Naive thymus-derived CD4-positive, alpha-beta T cell (primary cell): Measurements from ENCODE around the gene TGFBRAP1. TPM values are rescaled to one million over a fixed set of nuclear protein-coding genes. Genes with fewer than 3 reads are reported as not detected.

Experiments
- ATAC-seq: fragments of 150-1000 bp; cut with Tn5 transposase; 2 replicates; pipeline ENCODE4 v1.10.0; 2021; ENCODE audit warnings: mild to moderate bottlenecking, moderate library complexity
- CTCF ChIA-PET: fragments of 350-600 bp; sonication (Branson Sonifier 250); formaldehyde crosslinking; loops from one replicate; lab custom pipeline; 2021; ENCODE audit warnings: antibody characterized with exemption; lab: Charles Lee
- POLR2A ChIA-PET: fragments of 350-600 bp; sonication (Branson Sonifier 250); formaldehyde crosslinking; loops from one replicate; lab custom pipeline; 2021; ENCODE audit warnings: antibody characterized with exemption, inconsistent platforms; lab: Charles Lee
- DNase-seq, 9 donors: peaks; one replicate each; pipeline versions ENCODE4 v3.0.0 to v3.0.0-alpha.2; 2020 to 2022; ENCODE audit warnings: mixed read lengths in 1 of 9
- H3K27ac ChIP-seq: one replicate; pipeline ENCODE4 v1.7.0; 2013; ENCODE audit warnings: mild to moderate bottlenecking, low read depth, low read length, moderate library complexity
- H3K27me3 ChIP-seq, 2 donors: one replicate each; pipeline ENCODE4 v1.7.0; 2013; ENCODE audit warnings: low read length in 2 of 2, mild to moderate bottlenecking in 2 of 2, moderate library complexity in 2 of 2; ENCODE audit not compliant: control insufficient read depth in 2 of 2, insufficient read depth in 2 of 2
- H3K36me3 ChIP-seq, 3 experiments: 1 replicate in 2 of 3; 2 replicates in 1 of 3; pipeline ENCODE4 v1.7.0; 2013; ENCODE audit warnings: low read length in 3 of 3, mild to moderate bottlenecking in 3 of 3, moderate library complexity in 1 of 3; ENCODE audit not compliant: insufficient read depth in 3 of 3, control insufficient read depth in 2 of 3
- H3K4me1 ChIP-seq, 2 donors: one replicate each; pipeline ENCODE4 v1.7.0; 2013; ENCODE audit warnings: low read length in 2 of 2, mild to moderate bottlenecking in 2 of 2, moderate library complexity in 1 of 2; ENCODE audit not compliant: control insufficient read depth in 2 of 2, insufficient read depth in 2 of 2
- H3K4me3 ChIP-seq: 2 replicates; pipeline ENCODE4 v1.7.0; 2013; ENCODE audit warnings: mild to moderate bottlenecking, low read length
- H3K9me3 ChIP-seq, 3 experiments: 1 replicate in 2 of 3; 2 replicates in 1 of 3; pipeline ENCODE4 v1.7.0; 2013; ENCODE audit warnings: low read length in 3 of 3; ENCODE audit not compliant: control insufficient read depth in 2 of 3
- H3K27ac Mint-ChIP-seq, 9 donors: one replicate each; pipeline ENCODE4 v1.8.0; 2020 to 2022; ENCODE audit warnings: mixed read lengths in 9 of 9, mild to moderate bottlenecking in 8 of 9, moderate library complexity in 5 of 9, inconsistent platforms in 2 of 9
- H3K27me3 Mint-ChIP-seq, 5 donors: one replicate each; pipeline ENCODE4 v1.8.0; 2021 to 2022; ENCODE audit warnings: mixed read lengths in 5 of 5, mild to moderate bottlenecking in 1 of 5
- H3K36me3 Mint-ChIP-seq, 5 donors: one replicate each; pipeline ENCODE4 v1.8.0; 2020 to 2022; ENCODE audit warnings: mixed read lengths in 5 of 5, mild to moderate bottlenecking in 3 of 5, inconsistent platforms in 1 of 5
- H3K4me1 Mint-ChIP-seq, 7 donors: one replicate each; pipeline ENCODE4 v1.8.0; 2020 to 2022; ENCODE audit warnings: mixed read lengths in 7 of 7, mild to moderate bottlenecking in 3 of 7, inconsistent platforms in 1 of 7
- H3K4me3 Mint-ChIP-seq, 10 donors: one replicate each; pipeline ENCODE4 v1.8.0; 2020 to 2022; ENCODE audit warnings: mild to moderate bottlenecking in 10 of 10, mixed read lengths in 10 of 10, moderate library complexity in 6 of 10, inconsistent platforms in 2 of 10
- H3K9me3 Mint-ChIP-seq, 11 donors: one replicate each; pipeline ENCODE4 v1.8.0; 2020 to 2022; ENCODE audit warnings: mixed read lengths in 11 of 11, mild to moderate bottlenecking in 4 of 11, inconsistent platforms in 1 of 11, moderate library complexity in 1 of 11
- intact Hi-C, 2 donors: fragments of 100-400 bp; cut with micrococcal nuclease; formaldehyde crosslinking; loops; one replicate each; pipeline ENCODE4 v1.15.1; 2023
- polyA plus RNA-seq, 2 donors: library from polyadenylated mRNA; unstranded; fragments of 300-500 nt; fragmentation: Illumina TruSeq; gene quantifications; one replicate each; pipeline ENCODE4 v1.2.3, GENCODE V29; 2021
- total RNA-seq, 6 experiments: library from RNA in 5 of 6; stranded (reverse) in 5 of 6; gene quantifications; 1 replicate in 5 of 6; 2 replicates in 1 of 6; pipeline ENCODE4 v1.2.3 and lab custom pipeline; 2021 to 2026

Gene TGFBRAP1
- total and polyA plus RNA-seq, 7 experiments from 2014 or later: 18.0 to 28.3 (median 21.6) TPM

- Mint-ChIP-seq H3K4me3 (peak within 1 kb of the TSS; percentile 89 to 100 (median 98)), H3K4me1 (peaks cover 20 to 44% (median 42%) of the 10 kb centered on the region in 7 donors), H3K27me3 (no peaks in the 10 kb centered on the region), H3K9me3 (peaks cover 0 to 2% (median 0%) of the 10 kb centered on the region in 11 donors), H3K36me3 (peaks cover 5 to 14% (median 10%) of the 10 kb centered on the region in 5 donors), H3K27ac (peak within 1 kb of the TSS; percentile 99 to 100 (median 100))
- H3K36me3 ChIP-seq: peaks cover 0 to 25% (median 0%) of the 10 kb centered on the region in 3 experiments
- H3K4me3 ChIP-seq: peak within 1 kb of the TSS; percentile 83
- intact Hi-C loops: loop anchor here (1.0 to 10.0 kb wide), 8 partner anchors 8 to 857 kb away; partner anchors contain the start of genes TGFBRAP1 (in 2 of the 2), UXS1 (in 2 of the 2), MRPS9 (in 1 of the 2) and NCK2 (in 1 of the 2)
- ATAC-seq (peak; percentile 94), DNase-seq (peak; percentile 81 to 94 (median 92))
- POLR2A ChIA-PET: interaction anchor here (1.1 to 2.4 kb wide), 4 partner anchors 9 to 401 kb away, joined by 3 to 16 read pairs (median 4); partner anchors contain the start of gene FHL2
- CTCF ChIA-PET: no interaction called here
- no peaks in the 10 kb centered on the region for H3K27me3 ChIP-seq
- H3K27ac ChIP-seq: peak within 1 kb of the TSS; percentile 99
- no peaks in the 10 kb centered on the region for H3K9me3 ChIP-seq
- peaks cover 18 to 22% of the 10 kb centered on the region in 2 donors for H3K4me1 ChIP-seq
These were observed 7.8 kb upstream of the TGFBRAP1 start, which contains the start of gene C2orf49 for GRCh38 chr2:105337122-105338019. Gene C2orf49, plus strand, starts transcription at chr2:105337540. Its CDS starts 48 bp downstream, at chr2:105337588.

GRCh38 chr2:105336786-105337121 is 7.2 kb upstream of the TGFBRAP1 start:
- CTCF ChIA-PET: no interaction called here
- H3K36me3 ChIP-seq: peaks cover 0 to 18% (median 0%) of the 10 kb centered on the region in 3 experiments
- ATAC-seq: no peak
- H3K9me3 ChIP-seq: no peaks in the 10 kb centered on the region
- H3K4me3 Mint-ChIP-seq: peak overlapping the region; percentile 89 to 100 (median 98)
- H3K27ac Mint-ChIP-seq: peak overlapping the region; percentile 99 to 100 (median 100)
- H3K27me3 Mint-ChIP-seq: no peaks in the 10 kb centered on the region
- H3K4me3 ChIP-seq: peak overlapping the region; percentile 83
- H3K9me3 Mint-ChIP-seq: peaks cover 0 to 2% (median 0%) of the 10 kb centered on the region in 11 donors
- POLR2A ChIA-PET: interaction anchor here (1.3 to 2.4 kb wide), 2 partner anchors 9 to 61 kb away, joined by 4 to 16 read pairs; partner anchors contain the start of gene FHL2
- H3K36me3 Mint-ChIP-seq: peaks cover 5 to 14% (median 8%) of the 10 kb centered on the region in 5 donors
- no peaks in the 10 kb centered on the region for H3K27me3 ChIP-seq
- H3K27ac ChIP-seq: peak overlapping the region; percentile 99
- H3K4me1 ChIP-seq: peaks cover 18 to 22% of the 10 kb centered on the region in 2 donors
- DNase-seq: no peak
- intact Hi-C loops: loop anchor here (1.0 to 10.0 kb wide), 8 partner anchors 7 to 858 kb away; partner anchors contain the start of genes TGFBRAP1 (in 2 of the 2), UXS1 (in 2 of the 2), MRPS9 (in 1 of the 2) and NCK2 (in 1 of the 2)
- H3K4me1 Mint-ChIP-seq: peaks cover 20 to 44% (median 42%) of the 10 kb centered on the region in 7 donors

- ChIA-PET CTCF (no interaction called here), POLR2A (interaction anchor here (0.9 to 1.0 kb wide), 2 partner anchors 11 to 27 kb away, joined by 3 read pairs; no protein-coding TSS in a partner anchor)
- Mint-ChIP-seq H3K4me1 (peaks cover 20 to 48% (median 45%) of the 10 kb centered on the region in 7 donors), H3K27me3 (no peaks in the 10 kb centered on the region), H3K36me3 (peaks cover 5 to 8% (median 6%) of the 10 kb centered on the region in 5 donors), H3K27ac (peak overlapping the region in 6 of 9 donors; percentile 19 to 100 (median 80)), H3K9me3 (peaks cover 0 to 2% (median 0%) of the 10 kb centered on the region in 11 donors), H3K4me3 (peak overlapping the region in 3 of 10 donors; percentile 13 to 100 (median 99))
- ATAC-seq (no peak), DNase-seq (no peak)
- Histone ChIP-seq H3K27me3 (no peaks in the 10 kb centered on the region), H3K9me3 (no peaks in the 10 kb centered on the region), H3K27ac (peak overlapping the region; percentile 99), H3K36me3 (peaks cover 0 to 6% (median 0%) of the 10 kb centered on the region in 3 experiments), H3K4me3 (no peak overlapping the region), H3K4me1 (peaks cover 18 to 26% of the 10 kb centered on the region in 2 donors)
- intact Hi-C loops: loop anchor here (5.0 to 10.0 kb wide), 3 partner anchors 409 to 857 kb away; partner anchors contain the start of genes NCK2 (in 1 of the 2) and UXS1 (in 1 of the 2)
These were observed 5.9 kb upstream of the TGFBRAP1 start for GRCh38 chr2:105335469-105335868.

- no peak overlapping the region for H3K27ac ChIP-seq
- H3K4me3 ChIP-seq: no peak overlapping the region
- peaks cover 18 to 32% of the 10 kb centered on the region in 2 donors for H3K4me1 ChIP-seq
- H3K27ac Mint-ChIP-seq: peak overlapping the region in 2 of 9 donors; percentile 32 to 52
- POLR2A ChIA-PET: no interaction called here
- CTCF ChIA-PET: no interaction called here
- H3K4me1 Mint-ChIP-seq: peaks cover 13 to 44% (median 42%) of the 10 kb centered on the region in 7 donors
- H3K4me3 Mint-ChIP-seq: no peak overlapping the region
- DNase-seq: no peak
- peaks cover 0 to under 1% (median 0%) of the 10 kb centered on the region in 3 experiments for H3K36me3 ChIP-seq
- peaks cover 0 to 4% (median 0%) of the 10 kb centered on the region in 5 donors for H3K36me3 Mint-ChIP-seq
- peaks cover 0 to 2% (median 0%) of the 10 kb centered on the region in 11 donors for H3K9me3 Mint-ChIP-seq
- no peak for ATAC-seq
- H3K27me3 Mint-ChIP-seq: no peaks in the 10 kb centered on the region
- no peaks in the 10 kb centered on the region for H3K9me3 ChIP-seq
- intact Hi-C loops: loop anchor here (10.0 kb wide), 2 partner anchors 411 to 421 kb away; partner anchors contain the start of gene NCK2 (in 1 of the 2)
- no peaks in the 10 kb centered on the region for H3K27me3 ChIP-seq
These were observed 4.7 kb upstream of the TGFBRAP1 start for GRCh38 chr2:105334211-105334610.

GRCh38 chr2:105330681-105331375 is 1.3 kb upstream of the TGFBRAP1 start:
- ATAC-seq: no peak

More at GRCh38 chr2:105330681-105331375, 1.3 kb upstream of the TGFBRAP1 start:
- Histone ChIP-seq H3K27me3 (no peaks in the 10 kb centered on the region), H3K36me3 (peaks cover 0 to 4% (median 0%) of the 10 kb centered on the region in 3 experiments), H3K4me1 (peaks cover 12 to 22% of the 10 kb centered on the region in 2 donors), H3K4me3 (no peak overlapping the region), H3K9me3 (no peaks in the 10 kb centered on the region), H3K27ac (peak overlapping the region; percentile 98)
- Mint-ChIP-seq H3K36me3 (peaks cover 0 to 5% (median 0%) of the 10 kb centered on the region in 5 donors), H3K27ac (peak overlapping the region; percentile 79 to 95 (median 91)), H3K27me3 (no peaks in the 10 kb centered on the region), H3K4me1 (peaks cover 21 to 43% (median 36%) of the 10 kb centered on the region in 7 donors), H3K9me3 (peaks cover 0 to 3% (median 0%) of the 10 kb centered on the region in 11 donors), H3K4me3 (peak overlapping the region; percentile 78 to 91 (median 85))
- intact Hi-C loops: loop anchor here (10.0 kb wide), 2 partner anchors 414 to 424 kb away; partner anchors contain the start of gene NCK2 (in 1 of the 2)
- peak in 1 of 9 donors; percentile 27 for DNase-seq
- POLR2A ChIA-PET: interaction anchor here (0.6 to 1.2 kb wide), 4 partner anchors 8 to 1222 kb away, joined by 3 to 4 read pairs (median 3); no protein-coding TSS in a partner anchor
- CTCF ChIA-PET: interaction anchor here (1.0 kb wide), 1 partner anchor 9 kb away, joined by 3 read pairs; no protein-coding TSS in a partner anchor
